ENCODE results near the gene PANK4.

DNA sequence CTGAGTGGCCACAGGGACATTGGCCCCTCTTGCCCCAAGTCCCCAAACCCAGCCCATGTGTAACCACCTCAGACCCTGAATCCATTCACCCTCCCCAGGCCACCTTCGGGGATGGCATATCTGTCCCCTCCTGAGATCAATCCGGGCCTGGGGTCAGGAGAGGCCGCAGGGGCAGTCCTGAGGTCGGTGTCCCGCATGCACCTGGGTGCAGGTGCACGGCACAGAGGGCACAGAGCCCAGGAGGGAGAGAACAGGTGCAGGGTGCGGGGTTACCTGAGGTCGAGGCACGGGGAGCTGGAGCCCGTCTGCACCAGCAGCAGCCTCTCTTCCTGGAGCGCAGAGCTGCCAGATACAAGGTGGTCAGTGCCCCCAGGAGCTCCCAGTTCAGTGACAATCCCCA lies 16.8 kb downstream of the PANK4 start:
- TF ChIP-seq, protein P1, sequence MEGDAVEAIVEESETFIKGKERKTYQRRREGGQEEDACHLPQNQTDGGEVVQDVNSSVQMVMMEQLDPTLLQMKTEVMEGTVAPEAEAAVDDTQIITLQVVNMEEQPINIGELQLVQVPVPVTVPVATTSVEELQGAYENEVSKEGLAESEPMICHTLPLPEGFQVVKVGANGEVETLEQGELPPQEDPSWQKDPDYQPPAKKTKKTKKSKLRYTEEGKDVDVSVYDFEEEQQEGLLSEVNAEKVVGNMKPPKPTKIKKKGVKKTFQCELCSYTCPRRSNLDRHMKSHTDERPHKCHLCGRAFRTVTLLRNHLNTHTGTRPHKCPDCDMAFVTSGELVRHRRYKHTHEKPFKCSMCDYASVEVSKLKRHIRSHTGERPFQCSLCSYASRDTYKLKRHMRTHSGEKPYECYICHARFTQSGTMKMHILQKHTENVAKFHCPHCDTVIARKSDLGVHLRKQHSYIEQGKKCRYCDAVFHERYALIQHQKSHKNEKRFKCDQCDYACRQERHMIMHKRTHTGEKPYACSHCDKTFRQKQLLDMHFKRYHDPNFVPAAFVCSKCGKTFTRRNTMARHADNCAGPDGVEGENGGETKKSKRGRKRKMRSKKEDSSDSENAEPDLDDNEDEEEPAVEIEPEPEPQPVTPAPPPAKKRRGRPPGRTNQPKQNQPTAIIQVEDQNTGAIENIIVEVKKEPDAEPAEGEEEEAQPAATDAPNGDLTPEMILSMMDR (IDR thresholded peaks at IDR 0.05), result no peak
- no peak for TF ChIP-seq POLR2A (IDR thresholded peaks at IDR 0.05)
